HepG2 (cell line): ENCODE data around the gene MTX1. TPM values are rescaled to one million over a fixed set of nuclear protein-coding genes. Genes with fewer than 3 reads are reported as not detected.
A peak's percentile ranks its signal among the peaks of the same experiment; 100 is the strongest.

Source experiments
- ATAC-seq: fragments of 200-7000 bp; cut with Tn5 transposase; 3 replicates; pipeline ENCODE4 v1.9.1; 2020; ENCODE audit warnings: mild to moderate bottlenecking, moderate library complexity
- BruUV-seq: library from RNA; stranded (reverse); fragments of 400-500 nt; replicated peaks from 2 replicates; lab custom pipeline; 2021; lab: Mats Ljungman, UMichigan
- CTCF ChIA-PET: fragments of 300-600 bp; formaldehyde crosslinking; extraction: SDS; loops from one replicate; lab custom pipeline; 2021; ENCODE audit warnings: low total read pairs, inconsistent platforms, low intra/inter-chr PET ratio; lab: Yijun Ruan, JAX
- POLR2A ChIA-PET: fragments of 350-600 bp; sonication (Branson Sonifier 250); formaldehyde crosslinking; loops from one replicate; lab custom pipeline; 2020; ENCODE audit warnings: antibody characterized with exemption, inconsistent platforms; lab: Yijun Ruan, JAX
- DNase-seq: peaks from one replicate; pipeline ENCODE4 v3.0.0-alpha.2; 2015; ENCODE audit warnings: low spot score
- FAIRE-seq: peaks from 3 replicates; lab custom pipeline; 2011; peaks lifted over from hg19 to GRCh38; lab: Jason Lieb, UNC
- H2AFZ ChIP-seq: one replicate; pipeline ENCODE4 v1.6.1; 2011; ENCODE audit warnings: low read length, inconsistent platforms
- H3K27ac ChIP-seq: fragments of 300-600 bp; 3 replicates; pipeline ENCODE4 v1.8.0; 2011; ENCODE audit warnings: mixed run types, mild to moderate bottlenecking, mixed read lengths, low read length, inconsistent platforms; ENCODE audit not compliant: insufficient read depth; ENCODE audit errors: extremely low read length
- H3K27me3 ChIP-seq, 2 experiments: fragments of 200-600 bp in 1 of 2; 2 replicates in 1 of 2; 3 replicates in 1 of 2; pipeline versions ENCODE4 v1.6.0 to v1.8.0; 2011; ENCODE audit warnings: low read length in 2 of 2, mild to moderate bottlenecking in 2 of 2, moderate library complexity in 2 of 2, inconsistent platforms in 1 of 2; ENCODE audit not compliant: insufficient read depth in 2 of 2, control insufficient read depth in 1 of 2
- H3K36me3 ChIP-seq, 2 experiments: fragments of 200-600 bp in 1 of 2; replicated peaks in 1 of 2; 2 replicates in 1 of 2; 3 replicates in 1 of 2; pipeline versions ENCODE4 v1.5.1 to v1.8.0; 2011; ENCODE audit warnings: low read length in 2 of 2, inconsistent platforms in 1 of 2; ENCODE audit not compliant: insufficient read depth in 2 of 2, control insufficient read depth in 1 of 2
- H3K4me1 ChIP-seq: 2 replicates; pipeline ENCODE4 v1.5.1; 2012; ENCODE audit warnings: low read length, inconsistent platforms; ENCODE audit not compliant: insufficient read depth
- H3K4me2 ChIP-seq: 2 replicates; pipeline ENCODE4 v1.6.0; 2011; ENCODE audit warnings: low read depth, low read length, inconsistent platforms
- H3K4me3 ChIP-seq, 3 experiments: fragments of 200-600 bp in 1 of 3; sonication (generic), shearing (Covaris generic) in 1 of 3; replicated peaks in 1 of 3; 2 replicates each; pipeline ENCODE4 v1.5.1; 2011 to 2016; ENCODE audit warnings: low read length in 3 of 3, inconsistent platforms in 2 of 3, low read depth in 2 of 3, mild to moderate bottlenecking in 2 of 3, control low read depth in 1 of 3, mixed read lengths in 1 of 3; ENCODE audit not compliant: insufficient read depth in 1 of 3
- H3K79me2 ChIP-seq: one replicate; pipeline ENCODE4 v1.6.1; 2011; ENCODE audit warnings: low read length, inconsistent platforms; ENCODE audit not compliant: insufficient read depth
- H3K9ac ChIP-seq: 2 replicates; pipeline ENCODE4 v1.6.0; 2011; ENCODE audit warnings: mild to moderate bottlenecking, low read depth, low read length, inconsistent platforms; ENCODE audit not compliant: insufficient read depth
- H3K9me3 ChIP-seq: 2 replicates; pipeline ENCODE4 v1.5.1; 2012; ENCODE audit warnings: mild to moderate bottlenecking, low read length
- H4K20me1 ChIP-seq: 2 replicates; pipeline ENCODE4 v1.6.0; 2011; ENCODE audit warnings: inconsistent platforms, mild to moderate bottlenecking, low read length, moderate library complexity; ENCODE audit not compliant: insufficient read depth
- IRX3 ChIP-seq: sonication (generic); formaldehyde crosslinking; IDR thresholded peaks from 2 replicates; pipeline ENCODE4 v1.8.1; 2023; ENCODE audit warnings: mild to moderate bottlenecking, low read depth, missing genetic modification reagents, borderline replicate concordance
- MAFF ChIP-seq: IDR thresholded peaks from 2 replicates; pipeline ENCODE4 v1.6.1; 2011; ENCODE audit warnings: low read depth, low read length, improper control_type of control experiment
- MAFK ChIP-seq, 2 experiments: IDR thresholded peaks in 1 of 2; conservative IDR thresholded peaks in 1 of 2; 2 replicates each; pipeline ENCODE4 v1.6.1; 2011; ENCODE audit warnings: improper control_type of control experiment in 2 of 2, low read length in 2 of 2
- MBNL3 ChIP-seq: fragments of 250-450 bp; sonication (Bioruptor Pico); conservative IDR thresholded peaks from 2 replicates; pipeline ENCODE4 v1.8.0; 2022; ENCODE audit warnings: mild to moderate bottlenecking, inconsistent platforms
- MTF2 ChIP-seq: sonication (generic); formaldehyde crosslinking; IDR thresholded peaks from 2 replicates; pipeline ENCODE4 v1.5.0; 2020; ENCODE audit warnings: missing genetic modification reagents, borderline replicate concordance
- WGBS: methylation state at CpG from one replicate; pipeline ENCODE4 v1.1.6; 2017; ENCODE audit warnings: low lambda C conversion rate; 5-methylcytosine and 5-hydroxymethylcytosine counted together
- in situ Hi-C: cut with HindIII; loops from 2 replicates; pipeline ENCODE4 v1.10.0; 2017; ENCODE audit warnings: low pct_unique_long_range_greater_than_20kb; ENCODE audit not compliant: extremely low pct_ligation_motif_present
- intact Hi-C: fragments of 100-400 bp; cut with micrococcal nuclease; formaldehyde crosslinking; loops from one replicate; pipeline ENCODE4 v1.10.0; 2022; ENCODE audit not compliant: unreplicated experiment
- polyA plus RNA-seq, 8 experiments: library from polyadenylated mRNA; depleted of rRNA in 3 of 8; stranded (reverse) in 7 of 8; unstranded in 1 of 8; fragments of >200 nt; fragmentation: Illumina TruSeq in 4 of 8; extraction: Trizol in 4 of 8; gene quantifications; 2 replicates each; pipeline versions ENCODE4 v1.2.1 to v1.2.3, GENCODE V29; 2011 to 2016; ENCODE audit warnings: low read depth in 4 of 8, missing spikeins in 1 of 8, mixed read lengths in 1 of 8; ENCODE audit not compliant: insufficient read depth in 1 of 8
- total RNA-seq, 5 experiments: library from RNA; depleted of rRNA; stranded (reverse); fragments of >200 nt; fragmentation: Illumina TruSeq; extraction: Trizol; gene quantifications; 2 replicates each; pipeline ENCODE4 v1.2.3, GENCODE V29; 2016; ENCODE audit warnings: low read depth in 1 of 5

The MTX1 gene
- total and polyA plus RNA-seq, 2 of the 13 experiments (the other 11 are each of a cell fraction or from before 2014, with no cell fraction given) = 64.5 to 72.6 TPM

- no TSS peak for BruUV-seq
- intact Hi-C loops = no loop called here
- no peaks in the 10 kb centered on the region for H3K9me3 ChIP-seq
- TF ChIP-seq MAFK (conservative IDR thresholded peaks at IDR 0.05 in 1 of 2, IDR thresholded peaks at IDR 0.05 in 1 of 2; ENCODE audit: low read length in 2 of 2) (peak; percentile 32 to 61; a peak in 3 of 4 replicates), MBNL3 (CRISPR knock-in tag) (no peak), IRX3 (CRISPR knock-in tag) (0 out of 2 replicates have a peak, but pooled peaks have one; percentile 30), MAFF (peak; percentile 51; the same call in 1 of the 2 replicates), MTF2 (CRISPR knock-in tag) (0 out of 2 replicates have a peak, but pooled peaks have one; percentile 12)
- in situ Hi-C loops = no loop called here
- peaks cover 0 to 12% of the 10 kb centered on the region in 2 experiments; a peak in 2 of 5 replicates for H3K36me3 ChIP-seq
- ATAC-seq (no peak), FAIRE-seq (no peak), DNase-seq (no peak)
- ChIA-PET POLR2A (interaction anchor here (1.0 to 2.2 kb wide), 11 partner anchors 21 to 217 kb away, joined by 3 to 30 read pairs (median 7); partner anchors contain the start of genes DPM3 and SLC50A1), CTCF (interaction anchor here (1.2 kb wide), 2 partner anchors 35 to 86 kb away, joined by 3 read pairs; no protein-coding TSS in a partner anchor)
- peak overlapping the region; percentile 83 for H3K4me2 ChIP-seq
- H3K4me1 ChIP-seq = peaks cover 42% of the 10 kb centered on the region
- no peaks in the 10 kb centered on the region for H4K20me1 ChIP-seq
- H2AFZ ChIP-seq = no peak overlapping the region
- peak overlapping the region; percentile 71 to 92 (median 79) for H3K4me3 ChIP-seq
- H3K79me2 ChIP-seq = peaks cover 10% of the 10 kb centered on the region
- WGBS = 44% methylated on average over 8 of the region's 8 CpGs
- peak overlapping the region; percentile 80 for H3K9ac ChIP-seq
- H3K27me3 ChIP-seq = no peaks in the 10 kb centered on the region
- H3K27ac ChIP-seq = peak overlapping the region; percentile 73
Measured at GRCh38 chr1:155171836-155172731, 36.4 kb upstream of the MTX1 start.
